ENCODE measurements around the gene IL31. TPM values are rescaled to one million over a fixed set of nuclear protein-coding genes. Genes with fewer than 3 reads are reported as not detected.

The IL31 gene
- total and polyA plus RNA-seq, 4 donors = not detected

DNA sequence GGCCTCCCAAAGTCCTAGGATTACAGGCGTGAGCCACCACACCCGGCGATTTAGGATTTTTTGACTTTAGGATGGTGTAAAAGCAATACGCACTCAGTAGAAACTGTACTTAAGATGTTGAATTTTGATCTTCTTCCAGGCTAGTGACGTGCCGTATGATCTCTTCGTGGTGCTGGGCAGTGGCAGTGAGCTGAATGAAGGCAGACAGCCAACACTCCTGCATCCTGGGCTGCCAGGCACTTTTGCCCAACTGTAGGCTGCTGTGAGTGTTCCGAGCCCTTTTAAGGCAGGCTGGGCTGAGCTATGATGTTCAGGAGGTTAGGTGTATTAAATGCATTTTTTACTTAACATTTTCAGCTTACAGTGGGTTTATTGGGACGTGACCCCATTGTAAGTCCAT is 21.3 kb downstream of the IL31 start:
- Histone ChIP-seq H3K27ac (ENCODE audit: low read depth in 1 of 2, low read length in 2 of 2) (no peak overlapping the region), H3K36me3 (ENCODE audit: control insufficient read depth in 4 of 4, insufficient read depth in 3 of 4, low read depth in 1 of 4, low read length in 3 of 4) (no peaks in the 10 kb centered on the region), H3K9me3 (ENCODE audit: control insufficient read depth in 4 of 4, low read length in 3 of 4) (no peaks in the 10 kb centered on the region), H3K4me3 (ENCODE audit: low read depth in 1 of 3, low read length in 3 of 3) (no peak overlapping the region), H3K4me1 (ENCODE audit: control insufficient read depth in 4 of 4, insufficient read depth in 4 of 4, low read length in 3 of 4) (no peaks in the 10 kb centered on the region), H3K27me3 (ENCODE audit: control insufficient read depth in 4 of 4, insufficient read depth in 4 of 4, low read length in 3 of 4) (no peaks in the 10 kb centered on the region), H3K9ac (ENCODE audit: low read depth in 1 of 2, low read length in 2 of 2) (no peak overlapping the region)
- WGBS = 91% methylated on average over 9 of the region's 9 CpGs
- TF ChIP-seq HNF4A (conservative IDR thresholded peaks at IDR 0.05) = no peak
- no peak for TF ChIP-seq YY1 (IDR thresholded peaks at IDR 0.05)
- TF ChIP-seq, protein P1, sequence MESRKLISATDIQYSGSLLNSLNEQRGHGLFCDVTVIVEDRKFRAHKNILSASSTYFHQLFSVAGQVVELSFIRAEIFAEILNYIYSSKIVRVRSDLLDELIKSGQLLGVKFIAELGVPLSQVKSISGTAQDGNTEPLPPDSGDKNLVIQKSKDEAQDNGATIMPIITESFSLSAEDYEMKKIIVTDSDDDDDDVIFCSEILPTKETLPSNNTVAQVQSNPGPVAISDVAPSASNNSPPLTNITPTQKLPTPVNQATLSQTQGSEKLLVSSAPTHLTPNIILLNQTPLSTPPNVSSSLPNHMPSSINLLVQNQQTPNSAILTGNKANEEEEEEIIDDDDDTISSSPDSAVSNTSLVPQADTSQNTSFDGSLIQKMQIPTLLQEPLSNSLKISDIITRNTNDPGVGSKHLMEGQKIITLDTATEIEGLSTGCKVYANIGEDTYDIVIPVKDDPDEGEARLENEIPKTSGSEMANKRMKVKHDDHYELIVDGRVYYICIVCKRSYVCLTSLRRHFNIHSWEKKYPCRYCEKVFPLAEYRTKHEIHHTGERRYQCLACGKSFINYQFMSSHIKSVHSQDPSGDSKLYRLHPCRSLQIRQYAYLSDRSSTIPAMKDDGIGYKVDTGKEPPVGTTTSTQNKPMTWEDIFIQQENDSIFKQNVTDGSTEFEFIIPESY (IDR thresholded peaks at IDR 0.05) = no peak
- TF ChIP-seq RAD21 (IDR thresholded peaks at IDR 0.05) = no peak
- TF ChIP-seq GABPA (IDR thresholded peaks at IDR 0.05 in 1 of 2, conservative IDR thresholded peaks at IDR 0.05 in 1 of 2) = no peak
- TF ChIP-seq, protein P2, sequence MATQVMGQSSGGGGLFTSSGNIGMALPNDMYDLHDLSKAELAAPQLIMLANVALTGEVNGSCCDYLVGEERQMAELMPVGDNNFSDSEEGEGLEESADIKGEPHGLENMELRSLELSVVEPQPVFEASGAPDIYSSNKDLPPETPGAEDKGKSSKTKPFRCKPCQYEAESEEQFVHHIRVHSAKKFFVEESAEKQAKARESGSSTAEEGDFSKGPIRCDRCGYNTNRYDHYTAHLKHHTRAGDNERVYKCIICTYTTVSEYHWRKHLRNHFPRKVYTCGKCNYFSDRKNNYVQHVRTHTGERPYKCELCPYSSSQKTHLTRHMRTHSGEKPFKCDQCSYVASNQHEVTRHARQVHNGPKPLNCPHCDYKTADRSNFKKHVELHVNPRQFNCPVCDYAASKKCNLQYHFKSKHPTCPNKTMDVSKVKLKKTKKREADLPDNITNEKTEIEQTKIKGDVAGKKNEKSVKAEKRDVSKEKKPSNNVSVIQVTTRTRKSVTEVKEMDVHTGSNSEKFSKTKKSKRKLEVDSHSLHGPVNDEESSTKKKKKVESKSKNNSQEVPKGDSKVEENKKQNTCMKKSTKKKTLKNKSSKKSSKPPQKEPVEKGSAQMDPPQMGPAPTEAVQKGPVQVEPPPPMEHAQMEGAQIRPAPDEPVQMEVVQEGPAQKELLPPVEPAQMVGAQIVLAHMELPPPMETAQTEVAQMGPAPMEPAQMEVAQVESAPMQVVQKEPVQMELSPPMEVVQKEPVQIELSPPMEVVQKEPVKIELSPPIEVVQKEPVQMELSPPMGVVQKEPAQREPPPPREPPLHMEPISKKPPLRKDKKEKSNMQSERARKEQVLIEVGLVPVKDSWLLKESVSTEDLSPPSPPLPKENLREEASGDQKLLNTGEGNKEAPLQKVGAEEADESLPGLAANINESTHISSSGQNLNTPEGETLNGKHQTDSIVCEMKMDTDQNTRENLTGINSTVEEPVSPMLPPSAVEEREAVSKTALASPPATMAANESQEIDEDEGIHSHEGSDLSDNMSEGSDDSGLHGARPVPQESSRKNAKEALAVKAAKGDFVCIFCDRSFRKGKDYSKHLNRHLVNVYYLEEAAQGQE (IDR thresholded peaks at IDR 0.05) = no peak
- TF ChIP-seq FOXA1 (IDR thresholded peaks at IDR 0.05) = no peak
- TF ChIP-seq EGR1 (IDR thresholded peaks at IDR 0.05; ENCODE audit: low read depth in 2 of 2) = no peak
- no peak for TF ChIP-seq MAX (IDR thresholded peaks at IDR 0.05)
- TF ChIP-seq, protein P3, sequence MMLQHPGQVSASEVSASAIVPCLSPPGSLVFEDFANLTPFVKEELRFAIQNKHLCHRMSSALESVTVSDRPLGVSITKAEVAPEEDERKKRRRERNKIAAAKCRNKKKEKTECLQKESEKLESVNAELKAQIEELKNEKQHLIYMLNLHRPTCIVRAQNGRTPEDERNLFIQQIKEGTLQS (IDR thresholded peaks at IDR 0.05) = no peak
- TF ChIP-seq CTCF (IDR thresholded peaks at IDR 0.05; ENCODE audit: low read depth, low read length, missing input control) = no peak
- no peak for TF ChIP-seq NR2F2 (IDR thresholded peaks at IDR 0.05)
- no peak for TF ChIP-seq TAF1 (conservative IDR thresholded peaks at IDR 0.05)
- TF ChIP-seq JUND (IDR thresholded peaks at IDR 0.05) = no peak
- TF ChIP-seq HNF4G (IDR thresholded peaks at IDR 0.05) = no peak
- TF ChIP-seq FOXA2 (IDR thresholded peaks at IDR 0.05) = no peak
- DNase-seq (ENCODE audit: low spot score) = no peak

GRCh38 chr12:122150127-122150681 is 23.8 kb downstream of the IL31 start:
- H3K9ac ChIP-seq (ENCODE audit: low read depth in 1 of 2, low read length in 2 of 2) = no peak overlapping the region
- TF ChIP-seq, protein P1 (IDR thresholded peaks at IDR 0.05) = no peak
- TF ChIP-seq EGR1 (IDR thresholded peaks at IDR 0.05; ENCODE audit: low read depth in 2 of 2) (no peak), JUND (IDR thresholded peaks at IDR 0.05) (no peak), TAF1 (conservative IDR thresholded peaks at IDR 0.05) (no peak), FOXA2 (IDR thresholded peaks at IDR 0.05) (no peak), SP1 (IDR thresholded peaks at IDR 0.05) (no peak), RAD21 (IDR thresholded peaks at IDR 0.05) (no peak), RXRA (IDR thresholded peaks at IDR 0.05) (no peak), HNF4G (IDR thresholded peaks at IDR 0.05) (no peak)
- TF ChIP-seq, protein P2 (IDR thresholded peaks at IDR 0.05) = no peak
- TF ChIP-seq, protein P3 (IDR thresholded peaks at IDR 0.05) = no peak

More at GRCh38 chr12:122150127-122150681, 23.8 kb downstream of the IL31 start:
- H3K27me3 ChIP-seq (ENCODE audit: control insufficient read depth in 4 of 4, insufficient read depth in 4 of 4, low read length in 3 of 4) = no peaks in the 10 kb centered on the region
- no peak for DNase-seq (ENCODE audit: low spot score)
- no peak overlapping the region for H3K4me3 ChIP-seq (ENCODE audit: low read depth in 1 of 3, low read length in 3 of 3)
- H3K36me3 ChIP-seq (ENCODE audit: control insufficient read depth in 4 of 4, insufficient read depth in 3 of 4, low read depth in 1 of 4, low read length in 3 of 4) = no peaks in the 10 kb centered on the region
- WGBS = 74% methylated on average over 8 of the region's 8 CpGs
- H3K9me3 ChIP-seq (ENCODE audit: control insufficient read depth in 4 of 4, low read length in 3 of 4) = no peaks in the 10 kb centered on the region
- no peak overlapping the region for H3K27ac ChIP-seq (ENCODE audit: low read depth in 1 of 2, low read length in 2 of 2)
- no peaks in the 10 kb centered on the region for H3K4me1 ChIP-seq (ENCODE audit: control insufficient read depth in 4 of 4, insufficient read depth in 4 of 4, low read length in 3 of 4)

Measured in liver (tissue), 9 donors.